Activated naive CD4-positive, alpha-beta T cell treated with anti-CD3 and anti-CD28 coated beads, Interleukin-2, amount 50 U/mL, for 16 hours (primary cell): ENCODE results near the gene FCER1G.
"Not testable (repeated sequence)": the region's sequence is repeated elsewhere in the genome, so short reads cannot be mapped to it uniquely, and the experiment has no call there.

Experiments
- DNase-seq: peaks from one replicate; pipeline ENCODE4 v3.0.0-alpha.2; 2020

The FCER1G gene

GRCh38 chr1:161235957-161236775, 21.1 kb downstream of the FCER1G start:
- no peak for DNase-seq

- no peak for DNase-seq
Measured at GRCh38 chr1:161238039-161238473, 23.0 kb downstream of the FCER1G start, which contains the start of gene NR1I3. NR1I3 (minus strand) TSS chr1:161238203; CDS start chr1:161236565, 1,638 bp downstream.

GRCh38 chr1:161241682-161242081, 26.6 kb downstream of the FCER1G start:
- no peak for DNase-seq

- DNase-seq, result no peak
Measured at GRCh38 chr1:161242313-161242712, 27.2 kb downstream of the FCER1G start.

- no peak for DNase-seq
Measured at GRCh38 chr1:161244888-161245287, 29.8 kb downstream of the FCER1G start.

GRCh38 chr1:161250100-161250499, 35.0 kb downstream of the FCER1G start:
- not testable (repeated sequence) for DNase-seq

- no peak for DNase-seq
Measured at GRCh38 chr1:161250829-161251228, 35.7 kb downstream of the FCER1G start.

GRCh38 chr1:161251579-161251978, 36.5 kb downstream of the FCER1G start:
- DNase-seq, result no peak

GRCh38 chr1:161255302-161255701, 40.2 kb downstream of the FCER1G start:
- not testable (repeated sequence) for DNase-seq

- not testable (repeated sequence) for DNase-seq
Measured at GRCh38 chr1:161255955-161256520, 40.9 kb downstream of the FCER1G start.

- not testable (repeated sequence) for DNase-seq
Measured at GRCh38 chr1:161257109-161257508, 42.0 kb downstream of the FCER1G start.

GRCh38 chr1:161258439-161259344, 43.6 kb downstream of the FCER1G start, which contains the start of gene PCP4L1:
PCP4L1 (plus strand) TSS chr1:161258745; CDS start chr1:161258975, 230 bp downstream.
- peak; percentile 45 for DNase-seq

- no peak for DNase-seq
Measured at GRCh38 chr1:161259345-161259702, 44.2 kb downstream of the FCER1G start.

- no peak for DNase-seq
Measured at GRCh38 chr1:161259765-161260164, 44.7 kb downstream of the FCER1G start.

GRCh38 chr1:161260376-161261260, 45.5 kb downstream of the FCER1G start:
- DNase-seq, result no peak

- DNase-seq, result no peak
Measured at GRCh38 chr1:161261261-161262235, 46.5 kb downstream of the FCER1G start.

GRCh38 chr1:161265305-161265704, 50.2 kb downstream of the FCER1G start:
- no peak for DNase-seq

- DNase-seq, result no peak
Measured at GRCh38 chr1:161266202-161266601, 51.1 kb downstream of the FCER1G start.

- DNase-seq, result no peak
Measured at GRCh38 chr1:161266836-161267235, 51.7 kb downstream of the FCER1G start.

GRCh38 chr1:161267321-161267720, 52.2 kb downstream of the FCER1G start:
- DNase-seq, result no peak
